Liver (tissue), 9 donors: ENCODE data around the gene RALGAPA2. TPM values are rescaled to one million over a fixed set of nuclear protein-coding genes. Genes with fewer than 3 reads are reported as not detected.

Experiments
- DNase-seq: peaks from one replicate; pipeline ENCODE4 v3.0.0-alpha.2; 2017; ENCODE audit warnings: low spot score
- H3K27ac ChIP-seq, 2 donors: one replicate each; pipeline ENCODE4 v1.7.0; 2013; ENCODE audit warnings: inconsistent platforms in 2 of 2, low read length in 2 of 2, control low read depth in 1 of 2, low read depth in 1 of 2, mild to moderate bottlenecking in 1 of 2
- H3K27me3 ChIP-seq, 4 donors: one replicate each; pipeline versions ENCODE4 v1.6.1 to v1.7.0; 2013; ENCODE audit warnings: low read length in 3 of 4, inconsistent platforms in 1 of 4, mild to moderate bottlenecking in 1 of 4, moderate library complexity in 1 of 4; ENCODE audit not compliant: control insufficient read depth in 4 of 4, insufficient read depth in 4 of 4
- H3K36me3 ChIP-seq, 4 donors: one replicate each; pipeline versions ENCODE4 v1.6.1 to v1.7.0; 2013; ENCODE audit warnings: low read length in 3 of 4, mild to moderate bottlenecking in 3 of 4, low read depth in 1 of 4, moderate library complexity in 1 of 4; ENCODE audit not compliant: control insufficient read depth in 4 of 4, insufficient read depth in 3 of 4
- H3K4me1 ChIP-seq, 4 donors: one replicate each; pipeline versions ENCODE4 v1.6.1 to v1.7.0; 2013; ENCODE audit warnings: low read length in 3 of 4, mild to moderate bottlenecking in 3 of 4, moderate library complexity in 1 of 4; ENCODE audit not compliant: control insufficient read depth in 4 of 4, insufficient read depth in 4 of 4
- H3K4me3 ChIP-seq, 3 donors: one replicate each; pipeline versions ENCODE4 v1.6.1 to v1.7.0; 2013; ENCODE audit warnings: low read length in 3 of 3, control low read depth in 1 of 3, low read depth in 1 of 3, mild to moderate bottlenecking in 1 of 3
- H3K9ac ChIP-seq, 2 donors: one replicate each; pipeline ENCODE4 v1.7.0; 2013; ENCODE audit warnings: low read length in 2 of 2, mild to moderate bottlenecking in 2 of 2, moderate library complexity in 2 of 2, control low read depth in 1 of 2, low read depth in 1 of 2
- H3K9me3 ChIP-seq, 4 donors: one replicate each; pipeline versions ENCODE4 v1.6.1 to v1.7.0; 2013; ENCODE audit warnings: low read length in 3 of 4; ENCODE audit not compliant: control insufficient read depth in 4 of 4
- EGR1 ChIP-seq, 2 donors: IDR thresholded peaks; 2 replicates each; pipeline ENCODE4 v1.6.1; 2016 to 2018; ENCODE audit warnings: antibody characterized with exemption in 2 of 2, low read depth in 2 of 2
- FOXA1 ChIP-seq: IDR thresholded peaks from 2 replicates; pipeline ENCODE4 v1.6.1; 2016; ENCODE audit warnings: antibody characterized with exemption
- FOXA2 ChIP-seq: IDR thresholded peaks from 2 replicates; pipeline ENCODE4 v1.6.1; 2016; ENCODE audit warnings: antibody characterized with exemption
- GABPA ChIP-seq, 2 donors: IDR thresholded peaks in 1 of 2; conservative IDR thresholded peaks in 1 of 2; 2 replicates each; pipeline ENCODE4 v1.6.1; 2016; ENCODE audit warnings: antibody characterized with exemption in 2 of 2, mild to moderate bottlenecking in 1 of 2, moderate library complexity in 1 of 2
- HNF4A ChIP-seq, 2 donors: conservative IDR thresholded peaks; 2 replicates each; pipeline ENCODE4 v1.6.1; 2016; ENCODE audit warnings: antibody characterized with exemption in 2 of 2, mild to moderate bottlenecking in 2 of 2
- HNF4G ChIP-seq: IDR thresholded peaks from 2 replicates; pipeline ENCODE4 v1.6.1; 2016; ENCODE audit warnings: antibody characterized with exemption
- JUND ChIP-seq, 2 donors: IDR thresholded peaks; 2 replicates each; pipeline ENCODE4 v1.6.1; 2016; ENCODE audit warnings: antibody characterized with exemption in 2 of 2
- RAD21 ChIP-seq, 2 donors: IDR thresholded peaks; 2 replicates each; pipeline ENCODE4 v1.6.1; 2016; ENCODE audit warnings: antibody characterized with exemption in 2 of 2, mild to moderate bottlenecking in 2 of 2
- RXRA ChIP-seq, 2 donors: IDR thresholded peaks; 2 replicates each; pipeline ENCODE4 v1.6.1; 2017 to 2018; ENCODE audit warnings: antibody characterized with exemption in 2 of 2, mild to moderate bottlenecking in 1 of 2
- SP1 ChIP-seq: IDR thresholded peaks from 2 replicates; pipeline ENCODE4 v1.6.1; 2018; ENCODE audit warnings: antibody characterized with exemption, mild to moderate bottlenecking
- TAF1 ChIP-seq: conservative IDR thresholded peaks from 2 replicates; pipeline ENCODE4 v1.6.1; 2016; ENCODE audit warnings: antibody characterized with exemption, mild to moderate bottlenecking
- YY1 ChIP-seq: IDR thresholded peaks from 2 replicates; pipeline ENCODE4 v1.6.1; 2016; ENCODE audit warnings: antibody characterized with exemption, mild to moderate bottlenecking
- WGBS: extraction: QIAGEN DNeasy Blood & Tissue Kit; methylation state at CpG from one replicate; pipeline ENCODE4 v1.1.7; 2013; 5-methylcytosine and 5-hydroxymethylcytosine counted together
- polyA plus RNA-seq, 2 donors: library from polyadenylated mRNA; stranded (reverse) in 1 of 2; unstranded in 1 of 2; fragments of 200-250 nt in 1 of 2; fragments of >200 nt in 1 of 2; fragmentation: Nextera tagmentation in 1 of 2; extraction: Ambion mirVana in 1 of 2; gene quantifications; one replicate each; pipeline versions ENCODE4 v1.2.1 to v1.2.3, GENCODE V29; 2013 to 2015
- total RNA-seq, 2 donors: library from RNA; depleted of rRNA; stranded (reverse); fragments of >200 nt; gene quantifications; one replicate each; pipeline ENCODE4 v1.2.3, GENCODE V29; 2014
- TF ChIP-seq, protein P1 (sequence below): IDR thresholded peaks from 2 replicates; pipeline ENCODE4 v1.6.1; 2016; ENCODE audit warnings: antibody characterized with exemption
- TF ChIP-seq, protein P2 (sequence below): IDR thresholded peaks from 2 replicates; pipeline ENCODE4 v1.6.1; 2016; ENCODE audit warnings: antibody characterized with exemption
- TF ChIP-seq, protein P3 (sequence below): IDR thresholded peaks from 2 replicates; pipeline ENCODE4 v1.6.1; 2016; ENCODE audit warnings: antibody characterized with exemption
- TF ChIP-seq, protein P4 (sequence below): IDR thresholded peaks from 2 replicates; pipeline ENCODE4 v1.6.1; 2016; ENCODE audit warnings: antibody characterized with exemption, mild to moderate bottlenecking
- TF ChIP-seq, protein P5 (sequence below): fragments of 150-350 bp; IDR thresholded peaks from 2 replicates; pipeline ENCODE4 v1.5.1; 2017; ENCODE audit warnings: improper control_type of control experiment, low read depth, low read length; ENCODE audit not compliant: missing input control
- donor health status: healthy.
- donor health status: healthy.
- donor health status: healthy.
- donor health status: healthy.
- donor health status: healthy.

Gene RALGAPA2
- total and polyA plus RNA-seq, 4 donors, result 14.8 to 89.9 (median 25.1) TPM

DNA sequence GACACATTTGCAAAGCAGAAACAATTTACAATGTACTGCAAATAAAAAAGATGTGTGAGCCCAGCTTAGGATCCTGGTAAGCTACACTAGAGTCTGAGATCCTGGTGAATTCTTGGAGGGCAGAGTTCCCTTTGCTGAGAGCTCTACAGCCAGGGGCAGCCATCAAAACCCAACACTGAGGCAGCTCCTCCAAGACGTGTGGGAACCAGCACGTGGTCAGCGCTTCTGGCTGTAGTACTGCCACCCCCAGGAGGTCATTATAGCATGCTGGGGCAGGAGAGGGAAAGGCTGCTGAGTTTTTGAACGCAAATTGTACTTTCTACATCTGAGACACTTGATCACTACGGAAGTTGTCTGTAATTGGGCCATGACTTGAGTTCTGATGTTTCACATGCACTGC lies 213.0 kb downstream of the RALGAPA2 start:
- TF ChIP-seq, protein P1, sequence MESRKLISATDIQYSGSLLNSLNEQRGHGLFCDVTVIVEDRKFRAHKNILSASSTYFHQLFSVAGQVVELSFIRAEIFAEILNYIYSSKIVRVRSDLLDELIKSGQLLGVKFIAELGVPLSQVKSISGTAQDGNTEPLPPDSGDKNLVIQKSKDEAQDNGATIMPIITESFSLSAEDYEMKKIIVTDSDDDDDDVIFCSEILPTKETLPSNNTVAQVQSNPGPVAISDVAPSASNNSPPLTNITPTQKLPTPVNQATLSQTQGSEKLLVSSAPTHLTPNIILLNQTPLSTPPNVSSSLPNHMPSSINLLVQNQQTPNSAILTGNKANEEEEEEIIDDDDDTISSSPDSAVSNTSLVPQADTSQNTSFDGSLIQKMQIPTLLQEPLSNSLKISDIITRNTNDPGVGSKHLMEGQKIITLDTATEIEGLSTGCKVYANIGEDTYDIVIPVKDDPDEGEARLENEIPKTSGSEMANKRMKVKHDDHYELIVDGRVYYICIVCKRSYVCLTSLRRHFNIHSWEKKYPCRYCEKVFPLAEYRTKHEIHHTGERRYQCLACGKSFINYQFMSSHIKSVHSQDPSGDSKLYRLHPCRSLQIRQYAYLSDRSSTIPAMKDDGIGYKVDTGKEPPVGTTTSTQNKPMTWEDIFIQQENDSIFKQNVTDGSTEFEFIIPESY, result no peak
- no peak for TF ChIP-seq GABPA (IDR thresholded peaks at IDR 0.05 in 1 of 2, conservative IDR thresholded peaks at IDR 0.05 in 1 of 2)
- no peak for TF ChIP-seq HNF4G
- TF ChIP-seq RAD21 (IDR thresholded peaks at IDR 0.05), result no peak
- TF ChIP-seq FOXA1, result no peak
- no peak for TF ChIP-seq TAF1
- no peak for TF ChIP-seq HNF4A (conservative IDR thresholded peaks at IDR 0.05)
- no peak for TF ChIP-seq RXRA (IDR thresholded peaks at IDR 0.05)
- TF ChIP-seq SP1, result no peak
- TF ChIP-seq, protein P2, sequence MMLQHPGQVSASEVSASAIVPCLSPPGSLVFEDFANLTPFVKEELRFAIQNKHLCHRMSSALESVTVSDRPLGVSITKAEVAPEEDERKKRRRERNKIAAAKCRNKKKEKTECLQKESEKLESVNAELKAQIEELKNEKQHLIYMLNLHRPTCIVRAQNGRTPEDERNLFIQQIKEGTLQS, result no peak
- TF ChIP-seq JUND (IDR thresholded peaks at IDR 0.05), result no peak
- TF ChIP-seq, protein P3, sequence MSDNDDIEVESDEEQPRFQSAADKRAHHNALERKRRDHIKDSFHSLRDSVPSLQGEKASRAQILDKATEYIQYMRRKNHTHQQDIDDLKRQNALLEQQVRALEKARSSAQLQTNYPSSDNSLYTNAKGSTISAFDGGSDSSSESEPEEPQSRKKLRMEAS, result no peak
- no peak for TF ChIP-seq YY1
- TF ChIP-seq, protein P4, sequence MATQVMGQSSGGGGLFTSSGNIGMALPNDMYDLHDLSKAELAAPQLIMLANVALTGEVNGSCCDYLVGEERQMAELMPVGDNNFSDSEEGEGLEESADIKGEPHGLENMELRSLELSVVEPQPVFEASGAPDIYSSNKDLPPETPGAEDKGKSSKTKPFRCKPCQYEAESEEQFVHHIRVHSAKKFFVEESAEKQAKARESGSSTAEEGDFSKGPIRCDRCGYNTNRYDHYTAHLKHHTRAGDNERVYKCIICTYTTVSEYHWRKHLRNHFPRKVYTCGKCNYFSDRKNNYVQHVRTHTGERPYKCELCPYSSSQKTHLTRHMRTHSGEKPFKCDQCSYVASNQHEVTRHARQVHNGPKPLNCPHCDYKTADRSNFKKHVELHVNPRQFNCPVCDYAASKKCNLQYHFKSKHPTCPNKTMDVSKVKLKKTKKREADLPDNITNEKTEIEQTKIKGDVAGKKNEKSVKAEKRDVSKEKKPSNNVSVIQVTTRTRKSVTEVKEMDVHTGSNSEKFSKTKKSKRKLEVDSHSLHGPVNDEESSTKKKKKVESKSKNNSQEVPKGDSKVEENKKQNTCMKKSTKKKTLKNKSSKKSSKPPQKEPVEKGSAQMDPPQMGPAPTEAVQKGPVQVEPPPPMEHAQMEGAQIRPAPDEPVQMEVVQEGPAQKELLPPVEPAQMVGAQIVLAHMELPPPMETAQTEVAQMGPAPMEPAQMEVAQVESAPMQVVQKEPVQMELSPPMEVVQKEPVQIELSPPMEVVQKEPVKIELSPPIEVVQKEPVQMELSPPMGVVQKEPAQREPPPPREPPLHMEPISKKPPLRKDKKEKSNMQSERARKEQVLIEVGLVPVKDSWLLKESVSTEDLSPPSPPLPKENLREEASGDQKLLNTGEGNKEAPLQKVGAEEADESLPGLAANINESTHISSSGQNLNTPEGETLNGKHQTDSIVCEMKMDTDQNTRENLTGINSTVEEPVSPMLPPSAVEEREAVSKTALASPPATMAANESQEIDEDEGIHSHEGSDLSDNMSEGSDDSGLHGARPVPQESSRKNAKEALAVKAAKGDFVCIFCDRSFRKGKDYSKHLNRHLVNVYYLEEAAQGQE, result no peak
- no peak for TF ChIP-seq FOXA2
- TF ChIP-seq, protein P5, sequence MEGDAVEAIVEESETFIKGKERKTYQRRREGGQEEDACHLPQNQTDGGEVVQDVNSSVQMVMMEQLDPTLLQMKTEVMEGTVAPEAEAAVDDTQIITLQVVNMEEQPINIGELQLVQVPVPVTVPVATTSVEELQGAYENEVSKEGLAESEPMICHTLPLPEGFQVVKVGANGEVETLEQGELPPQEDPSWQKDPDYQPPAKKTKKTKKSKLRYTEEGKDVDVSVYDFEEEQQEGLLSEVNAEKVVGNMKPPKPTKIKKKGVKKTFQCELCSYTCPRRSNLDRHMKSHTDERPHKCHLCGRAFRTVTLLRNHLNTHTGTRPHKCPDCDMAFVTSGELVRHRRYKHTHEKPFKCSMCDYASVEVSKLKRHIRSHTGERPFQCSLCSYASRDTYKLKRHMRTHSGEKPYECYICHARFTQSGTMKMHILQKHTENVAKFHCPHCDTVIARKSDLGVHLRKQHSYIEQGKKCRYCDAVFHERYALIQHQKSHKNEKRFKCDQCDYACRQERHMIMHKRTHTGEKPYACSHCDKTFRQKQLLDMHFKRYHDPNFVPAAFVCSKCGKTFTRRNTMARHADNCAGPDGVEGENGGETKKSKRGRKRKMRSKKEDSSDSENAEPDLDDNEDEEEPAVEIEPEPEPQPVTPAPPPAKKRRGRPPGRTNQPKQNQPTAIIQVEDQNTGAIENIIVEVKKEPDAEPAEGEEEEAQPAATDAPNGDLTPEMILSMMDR, result no peak
- TF ChIP-seq EGR1 (IDR thresholded peaks at IDR 0.05; ENCODE audit: low read depth in 2 of 2), result no peak
- no peak for DNase-seq
- Histone ChIP-seq H3K9ac (no peak overlapping the region), H3K27me3 (no peaks in the 10 kb centered on the region), H3K4me3 (no peak overlapping the region), H3K9me3 (no peaks in the 10 kb centered on the region), H3K36me3 (peaks cover 13 to 72% (median 56%) of the 10 kb centered on the region in 4 donors), H3K27ac (no peak overlapping the region), H3K4me1 (peaks cover 0 to 2% (median 0%) of the 10 kb centered on the region in 4 donors)
- WGBS, result 94% methylated on average over 5 of the region's 5 CpGs
